ENCODE data around the gene ZNF680.

The ZNF680 gene

GRCh38 chr7:64551375-64552142 lies 11.3 kb downstream of the ZNF680 start:
- no peak overlapping the region for H2AFZ ChIP-seq
- H3K27ac ChIP-seq, result no peak overlapping the region

GRCh38 chr7:64544010-64544409 lies 18.9 kb downstream of the ZNF680 start:
- no peak overlapping the region for H3K4me3 ChIP-seq (ENCODE audit: low read depth, low read length)
- no peaks in the 10 kb centered on the region for H3K79me2 ChIP-seq
- H3K9ac ChIP-seq, result no peak overlapping the region
- no peaks in the 10 kb centered on the region for H3K4me1 ChIP-seq
- no peak overlapping the region for H3K27ac ChIP-seq
- H3K9me3 ChIP-seq (ENCODE audit: control insufficient read depth, low read length), result no peaks in the 10 kb centered on the region
- no peak overlapping the region for H3K4me2 ChIP-seq (ENCODE audit: low read length)
- no peaks in the 10 kb centered on the region for H3K36me3 ChIP-seq (ENCODE audit: control insufficient read depth, insufficient read depth, low read length)
- no peak overlapping the region for H2AFZ ChIP-seq
- no peaks in the 10 kb centered on the region for H3K27me3 ChIP-seq (ENCODE audit: control insufficient read depth, insufficient read depth, low read length)
- no peak for TF ChIP-seq CTCF (IDR thresholded peaks at IDR 0.05)

More at GRCh38 chr7:64551375-64552142, 11.3 kb downstream of the ZNF680 start:
- Histone ChIP-seq H3K27me3 (ENCODE audit: control insufficient read depth, insufficient read depth, low read length) (no peaks in the 10 kb centered on the region), H3K9ac (no peak overlapping the region), H3K36me3 (ENCODE audit: control insufficient read depth, insufficient read depth, low read length) (no peaks in the 10 kb centered on the region), H3K79me2 (no peaks in the 10 kb centered on the region), H3K4me2 (ENCODE audit: low read length) (no peak overlapping the region), H3K4me1 (no peaks in the 10 kb centered on the region), H3K4me3 (ENCODE audit: low read depth, low read length) (no peak overlapping the region), H3K9me3 (ENCODE audit: control insufficient read depth, low read length) (no peaks in the 10 kb centered on the region)
- TF ChIP-seq CTCF (IDR thresholded peaks at IDR 0.05), result no peak

- TF ChIP-seq CTCF (IDR thresholded peaks at IDR 0.05), result no peak
- Histone ChIP-seq H3K27ac (no peak overlapping the region), H3K27me3 (ENCODE audit: control insufficient read depth, insufficient read depth, low read length) (no peaks in the 10 kb centered on the region), H3K9ac (no peak overlapping the region), H3K36me3 (ENCODE audit: control insufficient read depth, insufficient read depth, low read length) (no peaks in the 10 kb centered on the region), H3K9me3 (ENCODE audit: control insufficient read depth, low read length) (no peaks in the 10 kb centered on the region), H3K4me2 (ENCODE audit: low read length) (no peak overlapping the region), H3K4me3 (ENCODE audit: low read depth, low read length) (no peak overlapping the region), H3K4me1 (no peaks in the 10 kb centered on the region), H2AFZ (no peak overlapping the region), H3K79me2 (no peaks in the 10 kb centered on the region)
Measured at GRCh38 chr7:64541438-64542359, 21.2 kb downstream of the ZNF680 start.

DNA sequence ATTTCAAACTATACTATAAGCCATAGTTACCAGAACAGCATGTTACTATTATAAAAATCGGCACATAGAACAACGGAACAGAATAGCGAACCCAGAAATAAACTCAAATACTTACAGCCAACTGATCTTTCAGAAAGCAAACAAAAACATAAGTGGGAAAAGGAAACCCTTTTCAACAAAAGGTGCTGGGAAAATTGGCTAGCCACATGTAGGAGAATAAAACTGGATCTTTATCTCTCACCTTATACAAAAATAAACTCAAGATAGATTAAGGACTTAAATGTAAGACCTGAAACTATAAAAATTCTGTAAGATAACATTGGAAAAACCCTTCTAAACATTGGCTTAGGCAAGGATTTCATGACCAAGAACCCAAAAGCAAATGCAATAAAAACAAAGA lies 29.1 kb downstream of the ZNF680 start:
- Histone ChIP-seq H3K27ac (no peak overlapping the region), H3K9me3 (ENCODE audit: control insufficient read depth, low read length) (no peaks in the 10 kb centered on the region), H3K4me1 (no peaks in the 10 kb centered on the region)

More for the DNA sequence above, 29.1 kb downstream of the ZNF680 start:
- H3K4me2 ChIP-seq (ENCODE audit: low read length), result no peak overlapping the region
- TF ChIP-seq CTCF (IDR thresholded peaks at IDR 0.05), result no peak
- H2AFZ ChIP-seq, result no peak overlapping the region
- H3K4me3 ChIP-seq (ENCODE audit: low read depth, low read length), result no peak overlapping the region
- no peaks in the 10 kb centered on the region for H3K36me3 ChIP-seq (ENCODE audit: control insufficient read depth, insufficient read depth, low read length)
- H3K27me3 ChIP-seq (ENCODE audit: control insufficient read depth, insufficient read depth, low read length), result no peaks in the 10 kb centered on the region
- H3K79me2 ChIP-seq, result no peaks in the 10 kb centered on the region
- H3K9ac ChIP-seq, result no peak overlapping the region
